Glutamatergic neuron (in vitro differentiated cells): ENCODE data around the gene FXYD7. TPM values are rescaled to one million over a fixed set of nuclear protein-coding genes. Genes with fewer than 3 reads are reported as not detected.

Source experiments
- DNase-seq: peaks from one replicate; pipeline ENCODE4 v3.0.0; 2022
- H3K27ac Mint-ChIP-seq: one replicate; pipeline ENCODE4 v1.8.0; 2020; ENCODE audit warnings: mild to moderate bottlenecking, mixed read lengths, inconsistent platforms; ENCODE audit not compliant: unreplicated experiment
- H3K27me3 Mint-ChIP-seq: one replicate; pipeline ENCODE4 v1.8.0; 2020; ENCODE audit warnings: mild to moderate bottlenecking, moderate library complexity, mixed read lengths, inconsistent platforms; ENCODE audit not compliant: unreplicated experiment
- H3K36me3 Mint-ChIP-seq: one replicate; pipeline ENCODE4 v1.8.0; 2020; ENCODE audit warnings: mild to moderate bottlenecking, mixed read lengths, inconsistent platforms; ENCODE audit not compliant: unreplicated experiment
- H3K4me1 Mint-ChIP-seq: one replicate; pipeline ENCODE4 v1.8.0; 2020; ENCODE audit warnings: mild to moderate bottlenecking, low read depth, mixed read lengths, inconsistent platforms; ENCODE audit not compliant: unreplicated experiment
- H3K4me3 Mint-ChIP-seq: one replicate; pipeline ENCODE4 v1.8.0; 2020; ENCODE audit warnings: mild to moderate bottlenecking, mixed read lengths, inconsistent platforms; ENCODE audit not compliant: unreplicated experiment
- H3K9me3 Mint-ChIP-seq: one replicate; pipeline ENCODE4 v1.8.0; 2020; ENCODE audit warnings: mild to moderate bottlenecking, moderate library complexity, mixed read lengths, inconsistent platforms; ENCODE audit not compliant: unreplicated experiment
- total RNA-seq: library from RNA; stranded (reverse); fragmentation: NEBNext Ultra II Directional; extraction: Animal tissue kit (Norgen Biotek cat#: 25700); gene quantifications from one replicate; pipeline ENCODE4 v1.2.1, GENCODE V29; 2021; ENCODE audit not compliant: unreplicated experiment
- TF ChIP-seq, protein P1 (sequence below): fragments of 200-600 bp; sonication (generic); IDR thresholded peaks from one replicate; pipeline ENCODE4 v1.5.0; 2021; ENCODE audit not compliant: partially characterized antibody, unreplicated experiment

The FXYD7 gene
- total RNA-seq, 1 donor from 2014 or later = 22.3 TPM

DNA sequence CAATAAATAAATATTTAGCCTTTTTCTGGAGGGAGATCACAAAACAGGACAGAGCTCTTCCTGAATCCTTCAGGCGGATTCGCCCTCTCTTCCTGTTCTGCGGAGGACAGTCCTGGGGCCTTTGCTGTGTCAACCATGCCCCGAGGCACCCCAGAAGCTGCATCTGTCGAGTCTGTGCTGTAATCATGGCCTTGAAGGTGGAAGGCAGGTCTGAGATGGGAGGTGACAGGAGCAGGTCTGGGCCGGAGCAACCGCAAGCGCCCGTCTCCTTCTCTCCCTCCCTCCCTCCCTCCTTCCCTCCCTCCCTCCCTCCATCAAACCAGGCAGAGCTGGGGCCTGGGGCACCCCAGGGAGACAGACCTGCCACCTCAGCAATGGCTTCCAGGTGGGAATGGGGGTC lies 32.1 kb upstream of the FXYD7 start:
- H3K4me1 Mint-ChIP-seq = peaks cover 11% of the 10 kb centered on the region

DNA sequence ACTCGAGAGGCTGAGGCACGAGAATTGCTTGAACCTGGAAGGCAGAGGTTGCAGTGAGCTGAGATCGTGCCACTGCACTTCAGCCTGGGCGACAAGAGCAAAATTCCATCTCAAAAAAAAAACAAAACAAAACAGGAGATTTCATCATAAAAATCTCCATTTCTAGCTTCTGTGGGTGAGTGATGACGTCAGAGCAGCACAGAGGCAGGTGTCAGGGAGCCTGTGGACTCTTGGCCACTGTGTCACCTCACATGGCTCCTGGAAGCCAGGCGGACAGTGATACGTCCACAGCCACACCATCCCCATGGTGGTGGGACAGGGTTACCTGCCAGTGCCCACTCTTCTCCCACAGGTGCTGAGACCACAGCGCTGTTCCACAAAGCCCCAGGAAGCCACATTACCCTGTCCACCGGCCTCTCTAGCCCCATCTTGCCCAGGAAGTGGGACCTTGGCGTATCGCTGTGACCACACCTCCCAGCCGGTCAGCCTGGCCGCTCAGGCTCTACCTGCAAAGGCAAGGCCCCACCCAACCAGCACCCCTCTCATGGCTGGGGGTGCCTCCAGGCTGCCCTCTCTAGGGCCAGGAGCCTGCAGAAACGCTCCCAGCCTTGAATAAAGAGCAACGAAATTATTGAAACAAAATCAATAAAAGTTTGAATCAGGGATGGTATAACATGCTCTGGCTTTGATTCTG lies 29.9 kb upstream of the FXYD7 start:
- Mint-ChIP-seq H3K27me3 (peaks cover 12% of the 10 kb centered on the region), H3K4me1 (peaks cover 26% of the 10 kb centered on the region), H3K4me3 (no peak overlapping the region), H3K9me3 (peaks cover 5% of the 10 kb centered on the region), H3K27ac (no peak overlapping the region), H3K36me3 (no peaks in the 10 kb centered on the region)
- no peak for DNase-seq
- TF ChIP-seq, protein P1, sequence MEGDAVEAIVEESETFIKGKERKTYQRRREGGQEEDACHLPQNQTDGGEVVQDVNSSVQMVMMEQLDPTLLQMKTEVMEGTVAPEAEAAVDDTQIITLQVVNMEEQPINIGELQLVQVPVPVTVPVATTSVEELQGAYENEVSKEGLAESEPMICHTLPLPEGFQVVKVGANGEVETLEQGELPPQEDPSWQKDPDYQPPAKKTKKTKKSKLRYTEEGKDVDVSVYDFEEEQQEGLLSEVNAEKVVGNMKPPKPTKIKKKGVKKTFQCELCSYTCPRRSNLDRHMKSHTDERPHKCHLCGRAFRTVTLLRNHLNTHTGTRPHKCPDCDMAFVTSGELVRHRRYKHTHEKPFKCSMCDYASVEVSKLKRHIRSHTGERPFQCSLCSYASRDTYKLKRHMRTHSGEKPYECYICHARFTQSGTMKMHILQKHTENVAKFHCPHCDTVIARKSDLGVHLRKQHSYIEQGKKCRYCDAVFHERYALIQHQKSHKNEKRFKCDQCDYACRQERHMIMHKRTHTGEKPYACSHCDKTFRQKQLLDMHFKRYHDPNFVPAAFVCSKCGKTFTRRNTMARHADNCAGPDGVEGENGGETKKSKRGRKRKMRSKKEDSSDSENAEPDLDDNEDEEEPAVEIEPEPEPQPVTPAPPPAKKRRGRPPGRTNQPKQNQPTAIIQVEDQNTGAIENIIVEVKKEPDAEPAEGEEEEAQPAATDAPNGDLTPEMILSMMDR = no peak

More for the DNA sequence above, 32.1 kb upstream of the FXYD7 start:
- Mint-ChIP-seq H3K9me3 (peaks cover 2% of the 10 kb centered on the region), H3K27ac (no peak overlapping the region), H3K4me3 (no peak overlapping the region), H3K27me3 (no peaks in the 10 kb centered on the region), H3K36me3 (no peaks in the 10 kb centered on the region)
- no peak for DNase-seq
- TF ChIP-seq, protein P1 = no peak

DNA sequence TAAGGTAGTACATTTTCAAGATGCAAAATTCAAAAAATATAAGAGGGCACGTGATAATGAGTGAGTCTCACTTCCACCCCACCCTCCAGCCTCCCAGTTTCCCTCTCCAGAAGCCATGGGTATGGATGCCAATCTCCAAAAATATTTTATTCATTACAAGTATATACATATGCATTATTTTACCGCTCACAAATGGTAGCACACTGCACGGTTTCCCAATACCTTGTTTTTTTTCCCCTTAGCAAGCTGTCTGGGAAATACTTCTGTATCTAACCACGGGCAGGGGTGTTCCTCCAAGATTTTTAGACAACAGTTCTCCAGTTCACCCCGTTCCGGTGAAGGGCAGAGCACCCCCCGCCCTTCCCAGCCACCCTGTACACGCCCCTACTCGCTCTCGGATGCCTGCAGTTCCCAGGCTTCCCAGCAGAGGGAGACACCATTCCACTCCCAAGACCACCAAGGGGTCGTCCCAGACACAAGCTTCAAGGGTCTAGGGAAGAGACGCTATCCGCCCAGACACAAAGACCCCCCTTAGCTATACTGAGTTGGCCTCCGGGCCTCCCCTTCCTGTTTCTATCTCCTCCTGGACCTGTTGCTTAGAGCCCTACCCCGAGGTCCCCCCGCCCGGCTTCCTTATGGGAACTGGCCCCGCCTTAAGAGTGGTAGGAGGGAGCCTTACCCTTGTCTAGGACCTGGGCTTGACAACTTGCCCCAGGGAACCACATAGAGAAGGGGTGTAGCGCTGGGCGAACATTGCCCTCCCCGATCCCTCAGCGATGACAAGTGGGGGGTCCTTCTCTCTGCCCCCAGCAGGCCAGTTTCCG lies 28.5 kb upstream of the FXYD7 start:
- peaks cover 26% of the 10 kb centered on the region for H3K4me1 Mint-ChIP-seq
- TF ChIP-seq, protein P1 = peak; percentile 97

DNA sequence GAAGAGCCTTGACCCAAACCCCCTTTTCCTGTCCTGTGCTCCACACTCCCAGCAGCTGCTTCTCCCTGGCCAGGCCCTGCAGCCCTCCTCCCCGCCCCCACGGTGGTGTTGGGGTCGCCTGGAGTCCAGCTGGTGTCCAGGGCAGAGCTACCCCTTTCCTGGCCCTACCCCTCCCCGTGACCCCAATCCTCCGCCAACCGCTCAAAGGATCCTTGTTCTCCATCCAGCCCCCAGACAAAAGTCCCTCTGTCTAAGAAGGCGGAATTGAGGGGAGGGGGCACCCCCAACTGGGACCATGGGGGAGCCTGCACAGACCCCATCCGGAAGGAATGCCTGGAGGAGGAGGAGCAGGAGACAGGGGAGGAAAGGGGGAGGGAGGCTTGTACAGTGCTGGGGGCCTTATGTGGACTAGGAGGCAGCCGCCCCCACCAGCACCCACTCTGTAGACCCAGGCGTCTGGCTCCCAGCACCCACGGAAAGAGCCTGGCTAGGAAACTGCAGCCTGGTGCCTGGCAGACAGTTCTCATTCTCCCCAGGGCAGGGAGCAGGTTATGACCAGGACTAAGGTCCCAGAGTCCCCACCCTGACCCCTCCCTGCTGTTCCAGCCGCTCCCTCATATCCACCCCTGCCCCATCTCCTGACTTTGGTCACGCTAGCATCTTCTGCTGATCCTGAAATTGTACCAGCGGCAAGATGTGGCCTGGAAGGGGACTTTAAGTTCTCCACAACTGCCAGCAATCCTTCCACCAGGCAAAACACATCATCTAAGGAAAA lies 27.7 kb upstream of the FXYD7 start, which contains the start of gene FXYD3:
Gene FXYD3, plus strand, starts transcription at position 647 of the 775 bp plus-strand sequence. CDS start 3,554 bp downstream, outside the sequence.
- H3K36me3 Mint-ChIP-seq = no peaks in the 10 kb centered on the region
- H3K27ac Mint-ChIP-seq = peak within 1 kb of the TSS; percentile 88
- peaks cover 12% of the 10 kb centered on the region for H3K27me3 Mint-ChIP-seq
- peaks cover 27% of the 10 kb centered on the region for H3K4me1 Mint-ChIP-seq
- TF ChIP-seq, protein P1 = no peak
- no peak for DNase-seq
- H3K4me3 Mint-ChIP-seq = peak within 1 kb of the TSS; percentile 68
- H3K9me3 Mint-ChIP-seq = peaks cover 5% of the 10 kb centered on the region

More for the DNA sequence above, 28.5 kb upstream of the FXYD7 start:
- DNase-seq = peak; percentile 91
- H3K27ac Mint-ChIP-seq = peak overlapping the region; percentile 43
- no peak overlapping the region for H3K4me3 Mint-ChIP-seq
- H3K27me3 Mint-ChIP-seq = peaks cover 12% of the 10 kb centered on the region
- peaks cover 5% of the 10 kb centered on the region for H3K9me3 Mint-ChIP-seq
- H3K36me3 Mint-ChIP-seq = no peaks in the 10 kb centered on the region
